Endothelial cell (in vitro differentiated cells): ENCODE measurements around the gene LRRC32. TPM values are rescaled to one million over a fixed set of nuclear protein-coding genes. Genes with fewer than 3 reads are reported as not detected.

ENCODE experiments used
- DNase-seq: peaks from one replicate; pipeline ENCODE4 v3.0.0; 2021; ENCODE audit warnings: low spot score
- H3K27ac Mint-ChIP-seq: one replicate; pipeline ENCODE4 v1.8.0; 2021; ENCODE audit warnings: mixed read lengths, inconsistent platforms; ENCODE audit not compliant: unreplicated experiment
- H3K27me3 Mint-ChIP-seq: one replicate; pipeline ENCODE4 v1.8.0; 2021; ENCODE audit warnings: mild to moderate bottlenecking, moderate library complexity, mixed read lengths, inconsistent platforms; ENCODE audit not compliant: unreplicated experiment
- H3K36me3 Mint-ChIP-seq: one replicate; pipeline ENCODE4 v1.8.0; 2021; ENCODE audit warnings: mild to moderate bottlenecking, low read depth, mixed read lengths, inconsistent platforms; ENCODE audit not compliant: unreplicated experiment
- H3K4me1 Mint-ChIP-seq: one replicate; pipeline ENCODE4 v1.8.0; 2021; ENCODE audit warnings: mild to moderate bottlenecking, mixed read lengths, inconsistent platforms; ENCODE audit not compliant: unreplicated experiment
- H3K4me3 Mint-ChIP-seq: one replicate; pipeline ENCODE4 v1.8.0; 2021; ENCODE audit warnings: mild to moderate bottlenecking, mixed read lengths, inconsistent platforms; ENCODE audit not compliant: unreplicated experiment
- H3K9me3 Mint-ChIP-seq: one replicate; pipeline ENCODE4 v1.8.0; 2021; ENCODE audit warnings: mixed read lengths, inconsistent platforms; ENCODE audit not compliant: unreplicated experiment
- CTCF ChIP-seq: fragments of 200-600 bp; sonication (generic); IDR thresholded peaks from one replicate; pipeline ENCODE4 v1.5.0; 2021; ENCODE audit warnings: antibody characterized with exemption; ENCODE audit not compliant: unreplicated experiment
- total RNA-seq: library from RNA; stranded (reverse); fragmentation: NEBNext Ultra II Directional; extraction: Animal tissue kit (Norgen Biotek cat#: 25700); gene quantifications from one replicate; pipeline ENCODE4 v1.2.1, GENCODE V29; 2021; ENCODE audit not compliant: unreplicated experiment

The LRRC32 gene
- total RNA-seq, 1 donor from 2014 or later: 22.0 TPM

GRCh38 chr11:76717369-76717768, 46.8 kb upstream of the LRRC32 start:
- no peak for DNase-seq
- TF ChIP-seq CTCF: no peak
- Mint-ChIP-seq H3K27me3 (peaks cover 12% of the 10 kb centered on the region), H3K9me3 (no peaks in the 10 kb centered on the region), H3K4me1 (no peaks in the 10 kb centered on the region), H3K36me3 (peaks cover 3% of the 10 kb centered on the region), H3K4me3 (no peak overlapping the region), H3K27ac (no peak overlapping the region)

DNA sequence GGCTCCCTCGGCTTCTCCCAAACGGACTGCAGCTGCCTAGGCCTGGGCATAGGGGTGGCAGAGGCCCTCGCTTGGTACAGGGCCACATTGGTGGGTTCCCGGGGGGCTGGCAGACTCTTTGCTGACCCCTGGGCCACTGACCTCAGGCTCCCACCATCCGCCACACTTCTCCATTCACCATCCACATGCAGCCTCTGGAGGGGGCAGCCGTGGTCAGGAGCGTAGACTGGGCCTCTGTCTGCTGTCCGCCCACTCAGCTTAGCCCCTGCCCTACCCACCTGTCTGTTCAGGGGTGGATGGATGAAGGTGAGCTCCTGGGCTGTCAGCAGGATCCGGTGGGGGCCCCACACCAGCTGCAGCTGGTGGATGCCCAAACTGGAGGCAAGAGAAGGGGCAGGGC, 45.7 kb upstream of the LRRC32 start:
- no peak for DNase-seq
- TF ChIP-seq CTCF: no peak
- no peaks in the 10 kb centered on the region for H3K4me1 Mint-ChIP-seq
- peaks cover 3% of the 10 kb centered on the region for H3K36me3 Mint-ChIP-seq
- H3K9me3 Mint-ChIP-seq: no peaks in the 10 kb centered on the region
- no peak overlapping the region for H3K4me3 Mint-ChIP-seq
- H3K27me3 Mint-ChIP-seq: peaks cover 12% of the 10 kb centered on the region
- no peak overlapping the region for H3K27ac Mint-ChIP-seq

DNA sequence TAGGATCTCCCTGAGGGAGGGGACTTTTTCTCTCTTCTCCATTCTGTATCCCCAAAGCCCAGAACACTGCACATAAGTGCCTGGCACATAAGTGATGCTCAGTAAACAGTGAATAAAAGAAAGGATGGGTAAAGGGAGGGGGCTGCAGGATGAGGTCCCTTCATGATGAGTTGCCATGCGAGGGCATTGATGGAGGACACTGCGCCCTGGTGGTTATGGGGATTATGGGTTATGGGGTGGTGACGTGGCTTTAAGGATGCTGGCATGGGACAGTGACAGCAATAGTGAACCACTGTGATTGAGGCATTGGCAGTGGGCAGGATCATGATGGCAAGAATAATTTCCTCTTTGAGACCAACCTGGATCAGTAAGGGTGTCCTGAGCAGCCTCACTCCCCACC, 43.9 kb upstream of the LRRC32 start:
- DNase-seq: no peak
- Mint-ChIP-seq H3K27ac (no peak overlapping the region), H3K4me3 (no peak overlapping the region), H3K4me1 (no peaks in the 10 kb centered on the region), H3K9me3 (no peaks in the 10 kb centered on the region), H3K36me3 (peaks cover 3% of the 10 kb centered on the region), H3K27me3 (peaks cover 13% of the 10 kb centered on the region)
- no peak for TF ChIP-seq CTCF

GRCh38 chr11:76713499-76713898, 43.0 kb upstream of the LRRC32 start:
- Mint-ChIP-seq H3K4me1 (no peaks in the 10 kb centered on the region), H3K36me3 (peaks cover 3% of the 10 kb centered on the region), H3K9me3 (no peaks in the 10 kb centered on the region), H3K27ac (no peak overlapping the region), H3K27me3 (peaks cover 13% of the 10 kb centered on the region), H3K4me3 (no peak overlapping the region)
- no peak for TF ChIP-seq CTCF
- no peak for DNase-seq

GRCh38 chr11:76712125-76712524, 41.6 kb upstream of the LRRC32 start:
- Mint-ChIP-seq H3K27ac (no peak overlapping the region), H3K9me3 (no peaks in the 10 kb centered on the region), H3K4me1 (no peaks in the 10 kb centered on the region), H3K27me3 (peaks cover 12% of the 10 kb centered on the region), H3K36me3 (no peaks in the 10 kb centered on the region), H3K4me3 (no peak overlapping the region)
- no peak for TF ChIP-seq CTCF
- no peak for DNase-seq
